HEK293T (cell line): Measurements from ENCODE around the gene HLA-E.

Experiments used
- CTCF ChIA-PET: fragments of 350-600 bp; formaldehyde crosslinking; extraction: SDS; loops from one replicate; lab custom pipeline; 2021; ENCODE audit warnings: antibody characterized with exemption, inconsistent platforms; lab: Yijun Ruan, JAX
- POLR2A ChIA-PET: fragments of 350-600 bp; formaldehyde crosslinking; extraction: SDS; loops from one replicate; lab custom pipeline; 2020; ENCODE audit warnings: antibody characterized with exemption, inconsistent platforms; lab: Yijun Ruan, JAX
- DNase-seq: peaks from one replicate; pipeline ENCODE4 v3.0.0; 2012; ENCODE audit warnings: mixed read lengths; ENCODE audit errors: extremely low spot score
- ARNT ChIP-seq: fragments of 450-650 bp; IDR thresholded peaks from 2 replicates; pipeline ENCODE4 v1.6.1; 2017; ENCODE audit warnings: mild to moderate bottlenecking
- BHLHE40 ChIP-seq: fragments of 450-650 bp; IDR thresholded peaks from 2 replicates; pipeline ENCODE4 v1.6.1; 2016; ENCODE audit warnings: mild to moderate bottlenecking, moderate library complexity, borderline replicate concordance
- CTBP1 ChIP-seq: fragments of 450-650 bp; IDR thresholded peaks from 2 replicates; pipeline ENCODE4 v1.6.1; 2016; ENCODE audit warnings: borderline replicate concordance
- ELF4 ChIP-seq: fragments of 450-650 bp; IDR thresholded peaks from 2 replicates; pipeline ENCODE4 v1.6.1; 2017; ENCODE audit warnings: antibody characterized with exemption
- FOXA1 ChIP-seq: fragments of 450-650 bp; IDR thresholded peaks from 2 replicates; pipeline ENCODE4 v1.6.1; 2016; ENCODE audit warnings: mild to moderate bottlenecking
- FOXK2 ChIP-seq: fragments of 450-650 bp; IDR thresholded peaks from 2 replicates; pipeline ENCODE4 v1.6.1; 2016; ENCODE audit warnings: mild to moderate bottlenecking
- FOXM1 ChIP-seq: fragments of 450-650 bp; IDR thresholded peaks from 2 replicates; pipeline ENCODE4 v1.6.1; 2017; ENCODE audit warnings: mild to moderate bottlenecking, borderline replicate concordance
- HDGF ChIP-seq: fragments of 450-650 bp; IDR thresholded peaks from 2 replicates; pipeline ENCODE4 v1.6.1; 2017; ENCODE audit warnings: antibody characterized with exemption, borderline replicate concordance
- L3MBTL2 ChIP-seq: fragments of 450-650 bp; conservative IDR thresholded peaks from 2 replicates; pipeline ENCODE4 v1.6.1; 2016; ENCODE audit warnings: mild to moderate bottlenecking
- LEF1 ChIP-seq: fragments of 450-650 bp; IDR thresholded peaks from 2 replicates; pipeline ENCODE4 v1.6.1; 2017; ENCODE audit warnings: mild to moderate bottlenecking, borderline replicate concordance
- NFRKB ChIP-seq: fragments of 450-650 bp; IDR thresholded peaks from 2 replicates; pipeline ENCODE4 v1.6.1; 2016; ENCODE audit warnings: mild to moderate bottlenecking, moderate library complexity
- SP1 ChIP-seq: fragments of 450-650 bp; IDR thresholded peaks from 2 replicates; pipeline ENCODE4 v1.6.1; 2017
- SUZ12 ChIP-seq: fragments of 450-650 bp; IDR thresholded peaks from 2 replicates; pipeline ENCODE4 v1.6.1; 2016; ENCODE audit warnings: mild to moderate bottlenecking
- TARDBP ChIP-seq: fragments of 450-650 bp; IDR thresholded peaks from 2 replicates; pipeline ENCODE4 v1.6.1; 2016
- ZNF384 ChIP-seq: fragments of 450-650 bp; IDR thresholded peaks from 2 replicates; pipeline ENCODE4 v1.6.1; 2016

HLA-E gene

DNA sequence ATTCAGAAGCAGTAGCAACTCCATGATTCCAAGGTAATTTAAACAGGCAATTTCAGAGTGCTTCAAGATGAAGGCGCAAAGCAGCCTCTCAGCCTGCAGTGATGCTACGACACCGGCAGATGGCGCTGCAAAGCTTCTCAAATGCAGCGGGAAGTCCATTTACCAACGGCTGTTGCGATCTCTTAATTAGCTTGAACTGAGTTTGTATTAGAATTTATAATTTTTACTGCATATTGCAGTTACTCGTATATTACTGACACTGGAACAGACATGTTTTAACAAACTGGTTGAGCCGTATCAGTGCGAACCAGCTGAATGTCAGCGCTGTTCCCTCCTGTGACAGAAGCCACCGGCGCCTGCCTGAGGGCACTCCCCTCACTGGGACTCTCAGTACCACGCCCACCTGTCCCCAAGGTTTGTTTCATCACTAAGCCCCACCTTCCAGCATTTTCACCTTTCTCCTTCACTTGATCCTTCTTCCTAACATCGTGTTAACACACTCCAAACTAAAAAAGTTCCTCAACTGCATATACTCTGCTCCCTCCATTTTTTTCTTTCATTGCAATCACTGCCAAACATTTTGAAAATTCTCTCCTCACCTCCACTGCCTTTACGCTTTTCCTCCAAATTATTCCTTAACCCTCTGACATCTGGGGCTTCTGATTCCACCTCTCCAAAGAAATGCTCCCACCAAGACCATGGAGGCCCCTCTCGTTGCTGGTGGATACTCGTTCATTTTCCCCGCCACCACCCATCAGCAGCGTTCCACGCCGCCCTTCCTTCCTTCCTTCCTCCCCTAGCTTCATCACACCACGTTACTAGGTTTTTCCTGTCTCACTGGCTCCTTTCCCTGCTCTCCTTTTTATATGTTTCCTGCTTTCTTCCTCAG, 52.5 kb downstream of the HLA-E start:
- ChIA-PET POLR2A (interaction anchor here (0.6 to 3.0 kb wide), 5 partner anchors 14 to 134 kb away, joined by 3 to 17 read pairs (median 3); partner anchors contain the start of genes GNL1 and PRR3), CTCF (interaction anchor here (0.5 to 1.8 kb wide), 21 partner anchors 9 to 297 kb away, joined by 3 to 18 read pairs (median 4); partner anchors contain the start of gene ABCF1)
- DNase-seq: peak; percentile 74
- no peak for TF ChIP-seq CTBP1
- TF ChIP-seq FOXA1: no peak
- TF ChIP-seq ZNF384: no peak
- no peak for TF ChIP-seq BHLHE40
- TF ChIP-seq L3MBTL2: no peak
- TF ChIP-seq SUZ12: no peak
- no peak for TF ChIP-seq HDGF
- no peak for TF ChIP-seq NFRKB
- TF ChIP-seq LEF1: no peak
- no peak for TF ChIP-seq ELF4
- no peak for TF ChIP-seq SP1
- no peak for TF ChIP-seq ARNT
- TF ChIP-seq FOXM1: no peak

DNA sequence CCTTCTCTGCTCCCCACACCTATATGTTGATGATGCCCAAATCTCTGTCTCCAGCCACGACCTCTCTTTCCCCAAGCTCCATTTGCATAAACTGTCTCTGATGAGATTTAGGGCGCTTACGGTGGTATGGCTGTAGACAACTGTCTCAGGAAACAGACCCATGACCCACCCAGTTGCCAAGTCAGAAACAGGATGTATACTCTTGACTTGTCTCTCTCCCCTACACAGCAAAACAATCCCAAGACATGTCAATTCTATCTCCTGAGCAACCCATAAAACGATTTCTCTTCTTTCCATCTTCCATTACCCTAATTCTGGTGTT, 53.1 kb downstream of the HLA-E start:
- no peak for TF ChIP-seq SP1
- no peak for TF ChIP-seq FOXM1
- no peak for TF ChIP-seq ARNT
- POLR2A ChIA-PET: interaction anchor here (3.0 kb wide), 1 partner anchor 14 kb away, joined by 17 read pairs; the partner anchor contains the start of genes GNL1 and PRR3
- DNase-seq: no peak
- CTCF ChIA-PET: interaction anchor here (1.2 to 1.8 kb wide), 6 partner anchors 9 to 143 kb away, joined by 4 to 18 read pairs (median 8); no protein-coding TSS in a partner anchor

DNA sequence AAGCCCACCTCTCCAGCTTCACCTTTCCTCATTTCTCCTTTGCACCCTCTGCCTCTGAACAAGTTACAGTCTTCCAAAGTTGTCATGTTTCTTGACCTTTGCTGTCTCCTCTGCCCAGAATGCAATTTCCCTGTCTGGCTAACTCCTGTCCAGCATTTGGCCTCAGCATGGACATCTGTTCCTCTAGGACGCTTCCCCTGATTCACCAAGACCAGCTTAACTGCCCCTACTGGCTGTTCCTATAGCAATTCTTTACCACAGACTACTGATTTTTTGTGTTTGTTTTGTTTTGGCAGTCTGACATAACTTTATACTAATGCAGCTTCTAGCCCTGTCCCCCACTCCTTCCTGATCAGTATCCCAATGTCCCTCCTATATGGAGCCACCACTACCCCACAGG, 53.6 kb downstream of the HLA-E start:
- DNase-seq: no peak
- POLR2A ChIA-PET: interaction anchor here (0.6 to 3.0 kb wide), 2 partner anchors 13 to 70 kb away, joined by 3 to 17 read pairs; partner anchors contain the start of genes GNL1 and PRR3
- CTCF ChIA-PET: interaction anchor here (0.5 to 1.3 kb wide), 5 partner anchors 10 to 142 kb away, joined by 3 to 5 read pairs (median 4); no protein-coding TSS in a partner anchor
- no peak for TF ChIP-seq TARDBP
- no peak for TF ChIP-seq FOXK2
- no peak for TF ChIP-seq BHLHE40
- no peak for TF ChIP-seq NFRKB
- TF ChIP-seq ZNF384: no peak
- no peak for TF ChIP-seq FOXM1
- TF ChIP-seq CTBP1: no peak
- no peak for TF ChIP-seq LEF1
- no peak for TF ChIP-seq L3MBTL2
